Ureter (tissue), 1 donor: ENCODE data around the gene IQCE. TPM values are rescaled to one million over a fixed set of nuclear protein-coding genes. Genes with fewer than 3 reads are reported as not detected.
"Not testable (repeated sequence)": the region's sequence is repeated elsewhere in the genome, so short reads cannot be mapped to it uniquely, and the experiment has no call there.

Experiments
- DNase-seq: peaks from one replicate; pipeline ENCODE4 v3.0.0-alpha.2; 2020; ENCODE audit warnings: low spot score
- total RNA-seq: library from RNA; stranded (reverse); gene quantifications from one replicate; pipeline ENCODE4 v1.2.4, GENCODE V29; 2023
- donor health status: DM: yes; HTN: yes; CAD: no.

The IQCE gene
- total RNA-seq, 1 donor from 2014 or later: 23.0 TPM

DNA sequence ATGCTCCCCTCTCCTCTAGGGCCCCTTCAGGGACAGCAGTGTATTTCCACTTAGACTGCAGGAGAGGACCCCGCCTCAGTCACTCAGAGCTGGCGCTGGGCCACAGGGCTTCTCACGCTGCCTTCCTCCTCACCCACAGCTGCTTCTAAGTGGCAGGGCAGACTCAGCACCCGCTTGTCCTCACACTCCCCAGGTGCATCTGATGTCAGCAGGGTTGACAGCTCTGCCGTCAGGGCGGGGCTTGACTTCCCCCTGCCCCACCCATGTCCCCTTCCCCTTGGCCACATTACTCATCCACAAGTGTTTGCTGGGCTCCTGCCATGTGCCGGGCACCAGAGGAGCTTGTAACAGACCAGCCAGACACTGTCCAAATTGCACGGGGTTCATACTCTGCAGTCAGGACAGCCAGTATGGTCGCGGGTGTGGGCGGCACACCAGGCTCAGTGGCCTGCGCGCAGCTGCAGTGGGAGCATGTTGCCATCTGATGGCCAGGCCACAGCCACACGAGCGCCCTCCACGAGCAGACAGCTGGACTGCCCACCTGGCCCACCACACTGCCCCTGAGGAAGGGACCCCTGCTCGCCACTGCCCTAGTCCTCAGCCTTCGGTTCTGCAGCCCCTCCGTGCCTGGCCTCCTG lies 43.7 kb downstream of the IQCE start:
- DNase-seq: no peak

DNA sequence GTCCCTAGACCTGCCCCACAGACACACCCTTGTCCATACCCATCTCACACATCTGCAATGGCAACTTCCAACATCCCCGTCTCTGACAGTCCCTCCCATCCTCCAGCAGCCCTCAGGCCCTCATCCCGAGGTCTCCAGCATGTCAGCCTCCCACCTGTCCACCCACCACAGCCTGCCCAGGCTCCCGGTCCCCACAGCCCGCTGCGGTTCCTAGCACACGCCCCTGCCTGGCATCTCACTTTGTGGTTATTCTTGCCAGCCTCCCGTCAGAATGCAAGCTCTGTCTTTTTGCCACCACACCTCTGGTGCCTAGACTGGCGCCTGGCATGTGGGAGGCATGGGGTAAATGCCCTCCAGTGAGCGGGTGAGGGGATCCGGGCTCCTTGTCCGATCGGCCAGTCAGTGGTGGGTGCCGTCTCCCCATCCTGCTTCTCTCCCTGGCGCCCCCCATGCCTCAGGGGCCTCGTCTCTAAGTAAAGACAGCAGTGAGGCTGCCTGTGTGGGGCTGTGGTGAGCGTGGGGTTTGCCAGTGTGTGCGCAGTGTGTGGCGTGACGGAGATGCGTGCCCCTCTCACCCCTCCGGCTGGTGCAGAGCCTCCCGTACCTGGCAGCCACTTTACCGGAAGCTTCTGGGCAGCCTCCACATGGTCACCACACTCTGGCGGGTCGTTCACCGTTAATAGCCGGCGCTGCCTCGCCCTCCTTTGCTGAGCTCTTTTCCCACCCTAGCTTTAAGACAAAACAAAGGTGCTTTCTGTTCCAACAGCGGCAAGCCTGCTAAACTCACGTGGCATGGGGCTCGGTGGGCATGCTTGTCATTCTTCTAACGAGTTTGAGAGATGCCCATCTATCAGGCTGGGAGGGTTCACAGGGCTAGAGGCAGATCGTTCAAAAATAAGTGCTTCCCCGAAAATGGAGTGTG lies 44.5 kb downstream of the IQCE start:
- no peak for DNase-seq

DNA sequence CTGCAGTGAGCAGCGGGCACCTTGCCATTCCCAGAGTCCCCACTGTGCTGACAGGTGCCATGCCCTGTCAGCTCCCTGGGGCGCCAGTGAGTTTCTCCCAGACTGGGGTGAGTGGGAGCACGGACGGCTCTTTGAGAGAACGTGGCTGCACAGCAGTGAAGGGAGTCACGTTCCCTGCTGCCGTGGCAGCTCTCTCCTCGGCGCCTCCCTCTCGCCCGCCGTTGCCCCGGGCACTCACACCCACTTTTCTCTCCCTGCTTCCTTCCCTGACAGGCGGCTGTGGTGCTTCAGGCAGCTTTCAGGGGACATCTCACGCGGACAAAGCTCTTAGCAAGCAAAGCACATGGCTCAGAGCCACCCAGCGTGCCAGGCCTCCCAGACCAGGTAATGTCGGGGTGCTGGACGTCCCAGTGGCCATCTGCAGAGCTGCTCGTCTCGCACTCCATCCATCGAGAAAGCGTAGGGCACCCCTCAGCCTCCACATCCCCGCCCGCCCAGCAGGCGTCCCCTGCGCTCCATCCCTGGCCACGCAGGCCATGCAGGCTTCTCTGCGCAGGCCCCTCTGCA lies 45.9 kb downstream of the IQCE start:
- DNase-seq: no peak

DNA sequence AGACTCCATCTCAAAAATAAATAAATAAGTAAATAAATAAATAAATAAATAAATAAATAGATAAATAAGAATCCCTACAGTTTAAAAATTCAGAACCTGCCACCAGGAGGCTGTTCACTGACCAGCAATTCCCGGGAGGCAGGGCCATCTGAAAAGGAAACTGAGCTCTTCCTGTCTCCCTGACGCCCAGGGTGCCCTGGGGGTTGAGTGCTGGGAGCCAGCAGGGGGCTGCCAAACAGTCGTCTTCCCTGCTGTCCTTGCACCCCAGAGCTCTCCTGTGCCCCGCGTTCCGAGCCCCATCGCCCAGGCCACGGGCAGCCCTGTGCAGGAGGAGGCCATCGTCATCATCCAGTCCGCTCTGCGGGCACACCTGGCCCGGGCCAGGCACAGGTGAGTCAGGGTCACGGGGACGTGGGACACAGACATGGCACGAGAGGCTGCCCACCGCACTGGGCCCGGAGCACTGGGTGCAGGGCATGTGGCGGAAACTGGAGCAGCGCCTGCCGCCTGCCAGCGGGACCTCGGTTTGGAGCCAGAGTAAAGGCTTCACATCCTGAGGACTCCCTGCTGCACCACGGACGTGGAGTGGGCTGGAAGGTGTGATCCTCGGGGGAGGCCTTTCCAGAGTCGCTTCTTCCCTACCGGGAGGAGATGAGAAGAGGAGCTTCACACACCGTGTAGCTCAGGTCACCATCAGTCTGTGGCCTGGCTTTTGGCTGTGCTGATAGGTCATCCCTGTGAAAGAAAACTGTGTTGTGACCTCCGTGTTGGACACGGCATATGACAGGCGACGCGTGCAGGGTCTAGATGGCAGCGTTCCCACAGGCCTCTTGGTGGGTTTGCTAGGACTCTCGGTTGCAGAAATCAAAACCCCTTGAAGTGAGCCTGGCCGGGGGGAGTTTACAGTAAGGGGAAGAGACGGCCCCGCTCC lies 47.1 kb downstream of the IQCE start:
- DNase-seq: no peak

DNA sequence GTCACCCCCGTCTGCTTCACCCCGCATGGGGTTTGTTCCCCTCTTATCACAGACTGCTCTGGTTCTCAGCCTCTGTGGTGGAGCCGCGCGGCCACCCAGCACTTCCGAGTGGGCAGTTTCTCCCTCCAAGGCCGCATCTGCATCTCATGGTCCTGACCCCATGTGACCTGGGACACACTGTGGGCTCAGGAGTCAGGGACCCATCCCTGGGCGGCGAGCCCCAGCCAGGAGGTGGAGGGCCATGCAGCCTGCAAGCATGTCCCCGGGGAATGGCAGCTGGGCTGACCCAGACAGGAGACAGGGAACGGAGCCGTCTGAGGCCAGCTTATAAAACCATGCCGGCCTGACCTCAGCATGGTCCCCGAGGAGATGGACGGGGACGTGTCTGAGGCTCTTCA lies 47.8 kb downstream of the IQCE start:
- DNase-seq: no peak

DNA sequence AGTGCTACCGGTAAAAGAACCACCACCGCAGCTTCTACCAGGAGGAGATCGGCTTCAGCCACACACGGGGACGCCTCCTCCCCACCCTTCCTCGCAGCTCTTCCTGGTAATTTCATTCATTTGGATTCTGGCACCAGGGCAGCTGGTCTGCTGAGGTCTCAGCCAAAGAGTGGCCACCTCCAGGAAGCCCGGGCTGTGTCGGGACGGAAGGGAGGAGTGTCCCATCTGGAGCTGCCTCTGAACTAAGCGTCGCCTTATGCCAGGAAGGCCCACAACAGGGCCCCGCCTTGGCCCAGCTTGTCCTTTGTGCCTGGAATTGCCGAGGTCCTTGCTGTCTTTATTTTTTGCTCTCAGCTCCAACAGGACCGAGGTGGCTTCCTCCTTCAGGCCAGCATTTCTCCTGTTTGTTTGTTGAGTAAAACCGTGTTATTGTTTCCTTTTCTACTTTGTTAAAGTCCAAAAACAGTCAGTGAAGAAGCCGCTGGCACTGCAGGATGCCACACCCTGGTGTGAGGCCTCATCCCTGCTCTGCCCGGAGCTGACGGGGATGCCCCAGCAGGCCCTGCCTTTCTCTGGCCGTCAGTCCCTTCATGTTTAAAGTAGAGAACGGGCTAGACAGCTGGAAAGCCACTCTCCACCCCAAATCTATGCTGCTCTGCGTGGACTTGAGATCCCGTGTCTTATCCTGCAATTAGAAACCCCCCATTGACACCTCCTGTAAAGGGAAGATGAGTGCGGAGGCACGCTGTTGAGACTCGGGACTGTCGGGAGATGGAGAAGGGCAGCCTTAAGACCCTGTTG lies 48.5 kb downstream of the IQCE start:
- no peak for DNase-seq

DNA sequence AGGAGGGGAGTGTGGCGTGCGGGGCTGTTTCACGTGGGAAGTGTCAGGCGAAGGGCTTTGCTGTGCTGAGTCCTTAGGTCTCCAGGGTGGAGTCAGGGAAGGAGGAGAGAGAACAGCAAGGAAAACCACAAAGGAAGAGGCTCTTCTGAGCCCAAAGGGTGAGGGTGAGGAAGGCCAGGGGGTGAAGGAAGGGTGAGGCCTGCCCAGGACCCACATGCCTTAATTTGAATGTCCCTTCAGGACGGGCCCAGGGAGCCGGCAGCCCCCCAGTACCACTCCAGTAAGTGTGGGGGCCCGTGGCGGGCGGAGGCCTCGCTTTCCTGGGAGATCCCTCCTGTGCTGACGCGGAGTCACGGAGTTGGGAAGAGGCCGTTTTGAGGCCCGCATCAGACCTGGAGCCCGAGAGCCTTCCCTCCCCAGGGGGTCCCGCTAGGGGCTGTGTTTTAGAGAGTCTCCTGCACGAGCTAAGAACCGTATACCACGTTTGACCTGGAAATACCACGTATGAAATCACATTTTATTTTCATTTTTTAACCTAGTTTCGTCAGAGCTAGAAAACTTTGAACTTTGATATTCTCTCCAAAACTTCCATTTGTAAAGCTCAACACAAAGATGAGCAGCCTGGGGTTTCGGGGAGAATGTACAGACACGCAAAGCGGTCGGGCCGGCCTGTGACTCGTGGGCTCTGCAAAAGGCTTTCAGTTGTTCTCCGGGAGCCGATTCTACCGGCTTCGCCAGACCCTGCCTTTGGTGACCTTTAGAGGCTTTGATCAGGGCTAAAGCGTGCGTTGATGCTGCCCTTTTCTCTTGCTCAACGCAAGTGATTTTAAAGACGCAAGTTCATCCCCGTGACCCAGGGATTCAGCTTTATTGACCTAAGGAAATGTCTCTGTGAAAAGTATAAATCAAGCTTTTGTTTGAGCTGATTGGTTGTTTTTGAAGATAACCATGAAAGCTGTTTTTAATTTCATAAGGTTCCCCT lies 49.4 kb downstream of the IQCE start:
- no peak for DNase-seq

DNA sequence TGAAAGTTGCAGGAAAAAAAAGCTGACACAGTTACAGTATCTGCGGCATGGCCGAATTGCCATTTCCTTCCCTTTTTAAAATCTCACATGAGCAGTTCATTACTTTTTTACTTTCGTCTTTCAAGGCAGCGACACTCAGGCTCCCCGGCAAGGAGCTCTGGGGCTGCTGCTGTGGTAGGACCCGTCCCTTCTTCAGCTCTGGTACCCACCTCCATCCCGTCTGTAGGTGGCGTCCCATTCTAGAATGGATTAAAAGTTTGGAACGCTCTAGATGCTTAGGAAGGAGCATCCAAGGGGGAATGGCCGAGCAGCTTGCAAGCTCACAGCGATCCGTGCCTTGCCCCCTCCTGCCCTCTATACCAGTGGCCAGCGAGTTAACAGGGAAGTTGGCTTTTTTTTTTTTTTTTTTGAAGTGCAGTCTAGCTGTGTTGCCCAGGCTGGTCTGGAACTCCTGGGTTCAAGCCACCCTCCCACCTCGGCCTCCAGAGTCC lies 50.2 kb downstream of the IQCE start:
- no peak for DNase-seq

DNA sequence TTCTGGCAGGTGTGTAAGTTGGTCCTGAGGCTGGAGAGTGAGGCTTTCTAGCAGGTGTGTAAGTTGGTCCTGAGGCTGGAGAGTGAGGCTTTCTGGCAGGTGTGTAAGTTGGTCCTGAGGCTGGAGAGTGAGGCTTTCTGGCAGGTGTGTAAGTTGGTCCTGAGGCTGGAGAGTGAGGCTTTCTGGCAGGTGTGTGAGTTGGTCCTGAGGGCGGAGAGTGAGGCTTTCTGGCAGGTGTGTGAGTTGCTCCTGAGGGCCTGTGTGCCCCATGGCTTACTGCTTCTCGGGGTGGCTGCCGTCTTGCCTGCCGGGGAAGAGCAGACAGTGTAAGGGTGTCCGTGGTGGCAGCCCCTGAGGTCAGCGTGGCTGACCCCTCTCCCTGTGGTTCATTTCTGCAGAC lies 50.9 kb downstream of the IQCE start:
- DNase-seq: not testable (repeated sequence)

DNA sequence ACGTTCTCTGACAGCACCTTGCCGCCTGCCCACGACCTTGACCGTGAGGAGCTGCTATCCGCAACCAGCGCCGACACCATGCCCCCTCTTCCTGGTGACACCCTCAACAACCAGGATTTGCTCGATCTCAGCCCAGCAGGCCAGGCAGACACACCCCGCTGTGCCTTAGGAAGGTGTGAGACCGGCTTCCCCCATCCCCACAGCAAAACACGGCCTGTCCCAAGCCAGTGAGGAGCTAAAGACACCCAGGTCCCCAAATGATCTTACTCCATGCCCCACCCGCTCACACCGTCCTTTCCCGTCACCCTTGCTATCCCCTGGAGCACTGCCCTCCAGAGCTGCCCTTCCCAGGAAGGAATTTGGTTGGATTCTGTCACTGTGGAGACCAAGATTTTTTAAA lies 51.7 kb downstream of the IQCE start:
- no peak for DNase-seq

DNA sequence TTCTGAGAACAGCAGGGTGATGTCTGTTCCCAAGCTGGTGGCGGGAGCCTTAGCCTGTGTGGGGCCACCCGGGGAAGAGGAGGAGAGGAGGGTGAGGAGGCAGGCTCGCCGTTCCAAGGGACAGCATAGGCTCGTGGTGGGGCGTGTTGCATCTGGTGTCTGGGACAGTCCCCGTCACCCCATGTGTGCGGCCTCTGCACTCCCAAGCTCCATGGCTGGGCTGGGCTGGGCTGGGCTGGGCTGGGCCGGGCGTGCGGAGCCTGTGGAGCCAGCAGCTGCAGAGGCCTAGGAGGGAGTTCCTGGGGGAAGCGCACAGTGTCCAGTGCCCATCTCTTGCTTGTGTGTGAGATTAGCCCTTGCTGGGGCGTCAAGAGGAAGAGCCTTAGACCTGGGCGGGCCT lies 52.1 kb downstream of the IQCE start:
- DNase-seq: no peak

DNA sequence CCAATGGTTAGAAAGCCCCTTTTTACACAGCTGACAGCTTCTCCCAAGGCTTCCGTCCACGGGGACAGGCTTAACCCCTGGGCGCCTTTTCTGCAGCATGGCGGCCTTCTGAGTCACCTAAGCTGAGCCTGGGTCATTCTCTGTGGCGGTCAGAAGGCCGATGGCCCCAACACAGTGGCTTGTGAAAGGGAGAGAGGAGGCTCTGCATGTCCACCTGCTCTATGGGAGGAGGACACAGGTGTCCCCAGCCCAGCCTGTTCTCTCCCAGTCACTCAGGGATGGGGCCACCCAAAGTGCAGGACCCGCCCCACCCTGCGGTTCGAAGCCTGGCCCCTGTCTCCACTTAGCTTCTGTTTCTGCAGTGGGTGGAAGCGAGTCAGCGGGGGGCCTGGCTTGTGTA lies 52.6 kb downstream of the IQCE start:
- DNase-seq: no peak

DNA sequence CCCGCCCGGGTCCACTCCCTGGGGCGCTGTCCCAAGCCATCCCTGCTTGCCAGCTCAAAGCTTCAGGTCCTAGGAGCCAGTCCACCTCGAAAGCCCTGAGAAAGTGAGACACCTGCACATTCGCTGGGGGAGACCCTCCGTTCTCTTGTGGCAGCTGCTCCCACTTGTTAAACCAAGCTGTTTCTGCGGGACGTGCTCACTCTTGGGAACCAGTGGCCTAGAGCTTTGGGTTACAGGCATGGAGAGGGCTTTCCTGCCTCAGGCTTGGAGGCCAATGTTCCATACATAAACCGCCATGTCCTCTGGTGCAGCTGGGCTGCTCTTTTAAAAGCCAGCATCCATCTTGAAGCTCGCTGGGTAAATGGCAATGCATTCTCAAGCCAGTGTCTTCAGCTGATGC lies 53.1 kb downstream of the IQCE start:
- no peak for DNase-seq

DNA sequence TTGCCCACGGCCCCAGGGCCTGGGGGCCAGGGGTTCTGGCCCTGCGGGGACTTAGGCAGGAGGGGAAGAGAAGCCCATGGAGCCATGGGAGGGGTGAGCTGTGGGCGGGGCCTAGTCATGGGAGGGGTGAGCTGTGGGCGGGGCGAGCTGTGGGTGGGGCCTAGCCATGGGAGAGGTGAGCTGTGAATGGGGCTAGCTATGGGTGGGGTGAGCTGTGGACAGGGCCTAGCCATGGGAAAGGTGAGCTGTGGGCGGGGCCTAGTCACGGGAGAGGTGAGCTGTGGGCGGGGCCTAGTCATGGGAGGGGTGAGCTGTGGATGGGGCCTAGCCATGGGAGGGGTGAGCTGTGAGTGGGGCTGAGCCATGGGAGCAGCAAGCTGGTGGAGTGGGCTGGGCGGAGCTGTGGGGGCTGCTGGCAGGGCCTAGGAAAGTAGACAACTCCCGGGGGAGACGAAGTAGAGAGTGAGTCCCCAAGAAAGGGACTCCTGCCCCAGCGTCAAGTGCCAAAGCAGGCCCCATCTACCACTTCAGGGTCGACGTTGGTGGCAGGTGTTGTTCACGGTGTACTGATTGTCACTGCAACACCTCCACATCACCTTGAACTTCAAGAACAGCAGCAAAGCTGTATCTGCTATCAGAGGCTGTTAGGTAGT lies 53.8 kb downstream of the IQCE start:
- DNase-seq: no peak

DNA sequence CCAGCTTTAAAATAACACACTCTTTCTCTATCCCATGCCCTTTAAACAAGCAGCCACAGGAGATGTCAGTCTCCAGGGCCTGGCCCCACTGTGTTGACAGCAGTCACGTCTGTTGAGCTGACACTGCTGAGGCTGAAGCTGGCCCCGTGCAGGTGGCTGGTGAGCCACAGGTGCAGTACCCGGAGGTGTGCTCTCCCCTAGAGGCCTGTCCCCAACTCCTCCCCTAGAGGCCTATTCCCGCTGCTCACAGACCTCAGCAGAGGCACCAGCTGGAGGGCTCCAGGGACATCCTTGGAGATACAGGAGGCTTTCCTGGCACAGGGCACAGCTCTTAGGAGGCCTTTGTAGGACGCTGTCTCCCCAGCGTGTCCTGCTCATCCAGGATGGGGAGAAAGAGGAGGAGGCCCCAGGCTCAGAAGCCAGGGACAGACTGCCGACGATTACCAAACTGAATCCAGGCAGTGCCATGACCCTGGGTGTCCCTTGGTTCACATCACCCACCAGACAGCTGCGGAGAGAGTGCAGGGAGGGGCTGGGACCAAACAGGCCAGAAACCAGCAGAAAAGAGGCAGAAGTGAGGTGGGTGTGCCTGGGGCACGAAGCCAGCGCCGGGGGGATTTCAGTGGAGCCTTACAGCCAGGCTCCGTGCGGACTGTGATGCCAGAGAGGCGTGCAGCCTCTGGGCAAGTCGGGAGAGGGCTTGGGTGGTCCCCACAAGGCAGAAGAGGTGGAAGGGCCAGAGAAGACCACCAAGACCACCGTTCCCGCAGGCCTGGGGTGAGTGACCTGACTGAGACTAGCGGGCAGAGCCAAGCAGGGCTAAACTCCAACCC lies 54.5 kb downstream of the IQCE start:
- no peak for DNase-seq

DNA sequence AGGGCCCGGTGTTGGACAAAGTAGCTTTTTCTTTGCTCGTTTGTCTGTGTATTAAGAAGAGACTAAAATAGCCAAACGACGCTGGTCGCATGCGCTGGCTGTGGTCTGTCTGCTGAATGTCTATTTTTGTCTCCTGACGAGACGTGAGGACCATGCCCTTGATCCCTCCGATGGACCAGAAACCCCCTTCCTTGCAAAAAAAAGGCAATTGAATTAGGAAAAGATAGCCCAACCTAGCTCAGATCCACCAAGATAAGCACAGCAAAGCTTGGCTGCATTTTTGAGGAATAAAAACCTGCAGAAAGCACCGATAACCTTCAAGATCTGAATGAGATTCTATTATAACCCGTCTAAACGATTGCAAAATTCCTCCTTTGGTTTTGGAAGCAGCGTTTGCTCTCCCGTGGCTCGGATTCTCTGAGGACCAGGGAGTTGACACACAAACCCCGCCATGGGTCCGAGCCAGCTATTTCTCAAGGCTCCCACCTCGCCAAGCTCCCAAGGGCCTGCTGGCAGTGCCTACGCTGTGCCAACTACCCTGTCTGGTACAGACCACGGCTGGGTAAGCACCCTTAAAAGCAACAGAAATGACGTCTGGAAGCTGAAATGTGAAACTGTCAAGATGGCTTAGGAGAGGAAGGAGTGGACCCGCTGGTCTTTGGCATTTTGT lies 55.3 kb downstream of the IQCE start:
- no peak for DNase-seq

DNA sequence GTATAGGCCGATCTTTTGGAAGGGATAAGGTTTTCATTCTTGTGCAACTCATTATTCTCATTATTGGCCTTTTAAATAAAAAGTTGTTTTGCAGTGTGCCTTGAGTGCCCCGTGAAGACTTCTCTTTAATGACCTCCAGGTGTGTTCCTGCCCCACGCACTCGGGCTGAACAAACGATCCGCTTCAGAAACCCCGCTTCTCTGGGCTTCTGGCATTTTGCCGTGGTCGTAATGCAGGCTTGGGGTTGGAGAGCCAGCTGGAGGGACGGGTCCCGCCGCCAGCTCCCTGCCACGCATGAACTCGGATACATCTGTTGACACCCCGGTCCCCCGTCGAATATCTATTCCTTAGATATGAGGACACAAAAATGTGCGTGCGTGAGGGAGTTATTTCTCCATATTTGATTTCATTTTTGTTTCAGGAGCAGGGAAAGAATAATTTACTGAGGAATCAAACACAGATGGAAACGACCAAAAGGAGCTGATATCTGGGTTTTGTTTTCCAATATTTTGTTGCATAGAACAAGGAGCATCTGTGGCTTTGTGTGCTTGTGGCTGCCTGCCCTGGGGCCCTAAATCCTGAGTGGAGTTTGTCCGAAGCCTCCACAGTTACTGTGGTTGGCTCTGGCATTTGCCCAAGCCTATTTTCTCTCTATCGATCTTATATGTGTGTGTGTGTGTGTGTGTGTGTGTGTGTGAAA lies 56.0 kb downstream of the IQCE start:
- no peak for DNase-seq
